HG03025 (cell line): ENCODE results near the gene DDAH2.

ENCODE experiments used
- ATAC-seq: cut with Tn5 transposase; IDR thresholded peaks from one replicate; pipeline ENCODE4 v1.9.1; 2021; ENCODE audit warnings: mild to moderate bottlenecking, moderate library complexity; ENCODE audit not compliant: unreplicated experiment, low FRiP score

DDAH2 gene

GRCh38 chr6:31733734-31734133, 4.6 kb upstream of the DDAH2 start:
- ATAC-seq, result no peak

- no peak for ATAC-seq
These were observed 2.9 kb upstream of the DDAH2 start for GRCh38 chr6:31732029-31732428.

GRCh38 chr6:31730631-31731086, 1.6 kb upstream of the DDAH2 start:
- no peak for ATAC-seq

- ATAC-seq, result no peak
These were observed 1.0 kb upstream of the DDAH2 start for GRCh38 chr6:31729979-31730630.

GRCh38 chr6:31729515-31729978, 448 bp upstream of the DDAH2 start:
- ATAC-seq, result no peak

- no peak for ATAC-seq
These were observed 1.1 kb downstream of the DDAH2 start for GRCh38 chr6:31727717-31728671.

GRCh38 chr6:31727034-31727716, 1.9 kb downstream of the DDAH2 start:
- no peak for ATAC-seq

- no peak for ATAC-seq
These were observed 3.4 kb downstream of the DDAH2 start for GRCh38 chr6:31725502-31726350.

GRCh38 chr6:31723980-31724691, 5.0 kb downstream of the DDAH2 start:
- no peak for ATAC-seq

GRCh38 chr6:31723245-31723979, 5.7 kb downstream of the DDAH2 start, which contains the start of gene MPIG6B:
Gene MPIG6B, plus strand, starts transcription at chr6:31723373. Its CDS starts 11 bp downstream, at chr6:31723384.
- no peak for ATAC-seq

GRCh38 chr6:31722173-31722572, 6.9 kb downstream of the DDAH2 start:
- ATAC-seq, result no peak

- no peak for ATAC-seq
These were observed 7.6 kb downstream of the DDAH2 start, which contains the start of gene LY6G6C for GRCh38 chr6:31721351-31722020. Gene LY6G6C, minus strand, starts transcription at chr6:31721746. Its CDS starts 67 bp downstream, at chr6:31721679.

- no peak for ATAC-seq
These were observed 8.8 kb downstream of the DDAH2 start for GRCh38 chr6:31720196-31720770.

GRCh38 chr6:31719001-31719400, 10.1 kb downstream of the DDAH2 start:
- ATAC-seq, result no peak

- ATAC-seq, result no peak
These were observed 10.8 kb downstream of the DDAH2 start for GRCh38 chr6:31718265-31718664.

GRCh38 chr6:31717499-31718222, 11.4 kb downstream of the DDAH2 start:
- no peak for ATAC-seq
